ENCODE measurements around the gene PEX11B. TPM values are rescaled to one million over a fixed set of nuclear protein-coding genes. Genes with fewer than 3 reads are reported as not detected.

The PEX11B gene
- total and polyA plus RNA-seq, 2 experiments from 2014 or later: 7.4 to 9.1 TPM

DNA sequence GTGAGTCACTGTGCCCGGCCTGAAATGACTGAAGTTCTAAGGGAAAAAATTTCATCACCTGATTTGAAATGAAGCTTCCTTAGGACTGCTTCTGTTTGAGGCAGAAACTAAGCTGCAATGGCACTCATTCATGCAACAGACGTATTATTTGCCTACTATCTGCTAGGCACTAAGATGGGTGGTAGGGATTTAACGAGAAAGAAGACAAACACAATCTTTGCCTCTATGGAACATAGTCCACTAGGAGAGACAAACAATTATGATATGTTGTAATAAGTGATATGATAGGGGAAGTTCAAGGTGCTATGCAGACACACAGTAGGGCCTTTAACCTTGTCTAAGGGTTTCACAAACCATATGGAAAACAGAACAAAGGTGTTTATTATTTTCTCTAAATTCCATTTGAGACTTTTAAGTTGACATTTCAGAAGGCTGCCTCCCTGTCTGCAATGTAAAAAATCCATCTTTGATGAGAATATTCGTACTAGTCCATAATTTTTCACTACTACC is 28.0 kb upstream of the PEX11B start:
- DNase-seq (ENCODE audit: low spot score): no peak
- peaks cover 23% of the 10 kb centered on the region for H3K4me1 Mint-ChIP-seq
- Histone ChIP-seq H3K36me3 (ENCODE audit: insufficient read depth) (no peaks in the 10 kb centered on the region), H3K9me2 (ENCODE audit: insufficient read depth) (no peaks in the 10 kb centered on the region), H3K4me1 (ENCODE audit: insufficient read depth) (peaks cover 12% of the 10 kb centered on the region), H3K27me3 (ENCODE audit: insufficient read depth) (no peaks in the 10 kb centered on the region), H3K79me2 (replicated peaks; ENCODE audit: insufficient read depth) (no peaks in the 10 kb centered on the region), H3K27ac (ENCODE audit: low read depth) (no peak overlapping the region), H3K4me3 (no peak overlapping the region), H3F3A (replicated peaks; ENCODE audit: low read depth) (no peaks in the 10 kb centered on the region), H2AFZ (no peak overlapping the region), H4K20me1 (replicated peaks; ENCODE audit: insufficient read depth) (no peaks in the 10 kb centered on the region), H3K4me2 (peak overlapping the region; percentile 46)
- no peaks in the 10 kb centered on the region for H3K36me3 Mint-ChIP-seq (ENCODE audit: low read depth)
- no peak overlapping the region for H3K27ac Mint-ChIP-seq
- no peak for ATAC-seq
- no peaks in the 10 kb centered on the region for H3K9me3 Mint-ChIP-seq
- no peak overlapping the region for H3K4me3 Mint-ChIP-seq
- no peak for TF ChIP-seq NANOG (IDR thresholded peaks at IDR 0.05; ENCODE audit: borderline replicate concordance)
- TF ChIP-seq ZNF114 (CRISPR knock-in tag; IDR thresholded peaks at IDR 0.05): no peak
- TF ChIP-seq POLR2AphosphoS5 (IDR thresholded peaks at IDR 0.05; ENCODE audit: low read depth): no peak
- TF ChIP-seq JUNB (IDR thresholded peaks at IDR 0.05; ENCODE audit: unreplicated experiment): no peak
- no peak for TF ChIP-seq EZH2phosphoT487 (IDR thresholded peaks at IDR 0.05; ENCODE audit: unreplicated experiment)
- TF ChIP-seq, protein P1, sequence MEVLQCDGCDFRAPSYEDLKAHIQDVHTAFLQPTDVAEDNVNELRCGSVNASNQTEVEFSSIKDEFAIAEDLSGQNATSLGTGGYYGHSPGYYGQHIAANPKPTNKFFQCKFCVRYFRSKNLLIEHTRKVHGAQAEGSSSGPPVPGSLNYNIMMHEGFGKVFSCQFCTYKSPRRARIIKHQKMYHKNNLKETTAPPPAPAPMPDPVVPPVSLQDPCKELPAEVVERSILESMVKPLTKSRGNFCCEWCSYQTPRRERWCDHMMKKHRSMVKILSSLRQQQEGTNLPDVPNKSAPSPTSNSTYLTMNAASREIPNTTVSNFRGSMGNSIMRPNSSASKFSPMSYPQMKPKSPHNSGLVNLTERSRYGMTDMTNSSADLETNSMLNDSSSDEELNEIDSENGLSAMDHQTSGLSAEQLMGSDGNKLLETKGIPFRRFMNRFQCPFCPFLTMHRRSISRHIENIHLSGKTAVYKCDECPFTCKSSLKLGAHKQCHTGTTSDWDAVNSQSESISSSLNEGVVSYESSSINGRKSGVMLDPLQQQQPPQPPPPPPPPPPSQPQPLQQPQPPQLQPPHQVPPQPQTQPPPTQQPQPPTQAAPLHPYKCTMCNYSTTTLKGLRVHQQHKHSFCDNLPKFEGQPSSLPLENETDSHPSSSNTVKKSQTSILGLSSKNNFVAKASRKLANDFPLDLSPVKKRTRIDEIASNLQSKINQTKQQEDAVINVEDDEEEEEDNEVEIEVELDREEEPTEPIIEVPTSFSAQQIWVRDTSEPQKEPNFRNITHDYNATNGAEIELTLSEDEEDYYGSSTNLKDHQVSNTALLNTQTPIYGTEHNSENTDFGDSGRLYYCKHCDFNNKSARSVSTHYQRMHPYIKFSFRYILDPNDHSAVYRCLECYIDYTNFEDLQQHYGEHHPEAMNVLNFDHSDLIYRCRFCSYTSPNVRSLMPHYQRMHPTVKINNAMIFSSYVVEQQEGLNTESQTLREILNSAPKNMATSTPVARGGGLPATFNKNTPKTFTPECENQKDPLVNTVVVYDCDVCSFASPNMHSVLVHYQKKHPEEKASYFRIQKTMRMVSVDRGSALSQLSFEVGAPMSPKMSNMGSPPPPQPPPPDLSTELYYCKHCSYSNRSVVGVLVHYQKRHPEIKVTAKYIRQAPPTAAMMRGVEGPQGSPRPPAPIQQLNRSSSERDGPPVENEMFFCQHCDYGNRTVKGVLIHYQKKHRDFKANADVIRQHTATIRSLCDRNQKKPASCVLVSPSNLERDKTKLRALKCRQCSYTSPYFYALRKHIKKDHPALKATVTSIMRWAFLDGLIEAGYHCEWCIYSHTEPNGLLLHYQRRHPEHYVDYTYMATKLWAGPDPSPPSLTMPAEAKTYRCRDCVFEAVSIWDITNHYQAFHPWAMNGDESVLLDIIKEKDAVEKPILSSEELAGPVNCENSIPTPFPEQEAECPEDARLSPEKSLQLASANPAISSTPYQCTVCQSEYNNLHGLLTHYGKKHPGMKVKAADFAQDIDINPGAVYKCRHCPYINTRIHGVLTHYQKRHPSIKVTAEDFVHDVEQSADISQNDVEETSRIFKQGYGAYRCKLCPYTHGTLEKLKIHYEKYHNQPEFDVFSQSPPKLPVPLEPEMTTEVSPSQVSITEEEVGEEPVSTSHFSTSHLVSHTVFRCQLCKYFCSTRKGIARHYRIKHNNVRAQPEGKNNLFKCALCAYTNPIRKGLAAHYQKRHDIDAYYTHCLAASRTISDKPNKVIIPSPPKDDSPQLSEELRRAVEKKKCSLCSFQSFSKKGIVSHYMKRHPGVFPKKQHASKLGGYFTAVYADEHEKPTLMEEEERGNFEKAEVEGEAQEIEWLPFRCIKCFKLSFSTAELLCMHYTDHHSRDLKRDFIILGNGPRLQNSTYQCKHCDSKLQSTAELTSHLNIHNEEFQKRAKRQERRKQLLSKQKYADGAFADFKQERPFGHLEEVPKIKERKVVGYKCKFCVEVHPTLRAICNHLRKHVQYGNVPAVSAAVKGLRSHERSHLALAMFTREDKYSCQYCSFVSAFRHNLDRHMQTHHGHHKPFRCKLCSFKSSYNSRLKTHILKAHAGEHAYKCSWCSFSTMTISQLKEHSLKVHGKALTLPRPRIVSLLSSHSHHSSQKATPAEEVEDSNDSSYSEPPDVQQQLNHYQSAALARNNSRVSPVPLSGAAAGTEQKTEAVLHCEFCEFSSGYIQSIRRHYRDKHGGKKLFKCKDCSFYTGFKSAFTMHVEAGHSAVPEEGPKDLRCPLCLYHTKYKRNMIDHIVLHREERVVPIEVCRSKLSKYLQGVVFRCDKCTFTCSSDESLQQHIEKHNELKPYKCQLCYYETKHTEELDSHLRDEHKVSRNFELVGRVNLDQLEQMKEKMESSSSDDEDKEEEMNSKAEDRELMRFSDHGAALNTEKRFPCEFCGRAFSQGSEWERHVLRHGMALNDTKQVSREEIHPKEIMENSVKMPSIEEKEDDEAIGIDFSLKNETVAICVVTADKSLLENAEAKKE (CRISPR knock-in tag; IDR thresholded peaks at IDR 0.05): no peak
- TF ChIP-seq, protein P2, sequence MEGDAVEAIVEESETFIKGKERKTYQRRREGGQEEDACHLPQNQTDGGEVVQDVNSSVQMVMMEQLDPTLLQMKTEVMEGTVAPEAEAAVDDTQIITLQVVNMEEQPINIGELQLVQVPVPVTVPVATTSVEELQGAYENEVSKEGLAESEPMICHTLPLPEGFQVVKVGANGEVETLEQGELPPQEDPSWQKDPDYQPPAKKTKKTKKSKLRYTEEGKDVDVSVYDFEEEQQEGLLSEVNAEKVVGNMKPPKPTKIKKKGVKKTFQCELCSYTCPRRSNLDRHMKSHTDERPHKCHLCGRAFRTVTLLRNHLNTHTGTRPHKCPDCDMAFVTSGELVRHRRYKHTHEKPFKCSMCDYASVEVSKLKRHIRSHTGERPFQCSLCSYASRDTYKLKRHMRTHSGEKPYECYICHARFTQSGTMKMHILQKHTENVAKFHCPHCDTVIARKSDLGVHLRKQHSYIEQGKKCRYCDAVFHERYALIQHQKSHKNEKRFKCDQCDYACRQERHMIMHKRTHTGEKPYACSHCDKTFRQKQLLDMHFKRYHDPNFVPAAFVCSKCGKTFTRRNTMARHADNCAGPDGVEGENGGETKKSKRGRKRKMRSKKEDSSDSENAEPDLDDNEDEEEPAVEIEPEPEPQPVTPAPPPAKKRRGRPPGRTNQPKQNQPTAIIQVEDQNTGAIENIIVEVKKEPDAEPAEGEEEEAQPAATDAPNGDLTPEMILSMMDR (conservative IDR thresholded peaks at IDR 0.05; ENCODE audit: low read depth in 2 of 2): no peak
- no peak for TF ChIP-seq CREB1 (CRISPR knock-in tag; IDR thresholded peaks at IDR 0.05; ENCODE audit: low read depth)
- no peak for TF ChIP-seq ZNF331 (CRISPR knock-in tag; IDR thresholded peaks at IDR 0.05; ENCODE audit: low read depth)
- peaks cover 3% of the 10 kb centered on the region for H3K27me3 Mint-ChIP-seq (ENCODE audit: insufficient read depth, low read depth, poor library complexity)
